A673 (cell line): ENCODE measurements around the gene DPF1.

Source experiments
- EZH2 ChIP-seq: fragments of 200-600 bp; sonication (generic); IDR thresholded peaks from 2 replicates; pipeline ENCODE4 v1.6.1; 2017; ENCODE audit warnings: borderline replicate concordance, low read depth, mild to moderate bottlenecking, mixed read lengths, antibody characterized with exemption, low read length; ENCODE audit not compliant: poor library complexity, severe bottlenecking
- TF ChIP-seq, protein P1 (sequence below): fragments of 300-800, 200-600 bp; sonication (generic); conservative IDR thresholded peaks from 2 replicates; pipeline ENCODE4 v1.5.1; 2017; ENCODE audit warnings: low read depth, mild to moderate bottlenecking, antibody characterized with exemption, low read length, moderate library complexity, mixed read lengths

DNA sequence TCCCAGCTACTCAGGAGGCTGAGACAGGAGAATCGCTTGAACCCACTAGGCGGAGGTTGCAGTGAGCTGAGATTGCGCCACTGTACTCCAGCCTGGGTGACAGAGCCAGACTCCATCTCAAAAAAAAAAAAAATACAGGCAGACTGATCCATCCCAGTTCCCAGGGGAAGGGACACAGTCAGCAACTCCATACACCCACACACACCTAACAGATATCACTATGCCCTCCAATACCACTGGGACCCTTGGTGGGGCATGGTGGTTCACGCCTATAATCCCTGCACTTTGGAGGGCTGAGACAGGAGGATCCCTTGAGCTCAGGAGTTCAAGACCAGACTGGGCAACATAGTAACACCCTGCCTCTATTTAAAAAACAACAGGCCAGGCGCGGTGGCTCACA, 2.6 kb downstream of the DPF1 start:
- TF ChIP-seq, protein P1, sequence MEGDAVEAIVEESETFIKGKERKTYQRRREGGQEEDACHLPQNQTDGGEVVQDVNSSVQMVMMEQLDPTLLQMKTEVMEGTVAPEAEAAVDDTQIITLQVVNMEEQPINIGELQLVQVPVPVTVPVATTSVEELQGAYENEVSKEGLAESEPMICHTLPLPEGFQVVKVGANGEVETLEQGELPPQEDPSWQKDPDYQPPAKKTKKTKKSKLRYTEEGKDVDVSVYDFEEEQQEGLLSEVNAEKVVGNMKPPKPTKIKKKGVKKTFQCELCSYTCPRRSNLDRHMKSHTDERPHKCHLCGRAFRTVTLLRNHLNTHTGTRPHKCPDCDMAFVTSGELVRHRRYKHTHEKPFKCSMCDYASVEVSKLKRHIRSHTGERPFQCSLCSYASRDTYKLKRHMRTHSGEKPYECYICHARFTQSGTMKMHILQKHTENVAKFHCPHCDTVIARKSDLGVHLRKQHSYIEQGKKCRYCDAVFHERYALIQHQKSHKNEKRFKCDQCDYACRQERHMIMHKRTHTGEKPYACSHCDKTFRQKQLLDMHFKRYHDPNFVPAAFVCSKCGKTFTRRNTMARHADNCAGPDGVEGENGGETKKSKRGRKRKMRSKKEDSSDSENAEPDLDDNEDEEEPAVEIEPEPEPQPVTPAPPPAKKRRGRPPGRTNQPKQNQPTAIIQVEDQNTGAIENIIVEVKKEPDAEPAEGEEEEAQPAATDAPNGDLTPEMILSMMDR: no peak
- no peak for TF ChIP-seq EZH2
